K562 (cell line): Measurements from ENCODE around the gene MAGI2. TPM values are rescaled to one million over a fixed set of nuclear protein-coding genes. Genes with fewer than 3 reads are reported as not detected.

Experiments
- ATAC-seq: fragments of 200-7000 bp; cut with Tn5 transposase; 3 replicates; pipeline ENCODE4 v1.9.1; 2020; ENCODE audit warnings: moderate library complexity
- BruUV-seq: library from RNA; stranded (reverse); fragments of 400-500 nt; replicated peaks from 2 replicates; lab custom pipeline; 2021; lab: Mats Ljungman, UMichigan
- CTCF ChIA-PET: fragments of 300-600 bp; formaldehyde crosslinking; extraction: SDS; loops from one replicate; lab custom pipeline; 2021; ENCODE audit warnings: low intra/inter-chr PET ratio; lab: Yijun Ruan, JAX
- POLR2A ChIA-PET: fragments of 300-600, 350-650 bp; sonication (Branson Sonifier 250); formaldehyde crosslinking; extraction: SDS; loops from one replicate; lab custom pipeline; 2021; ENCODE audit warnings: antibody characterized with exemption, inconsistent platforms; lab: Yijun Ruan, JAX
- DNase-seq, 4 experiments: peaks; one replicate each; pipeline versions ENCODE4 v3.0.0 to v3.0.0-alpha.2; 2011 to 2018; ENCODE audit warnings: low spot score in 3 of 4, mixed read lengths in 3 of 4; ENCODE audit errors: extremely low read depth in 1 of 4
- FAIRE-seq: peaks from 2 replicates; lab custom pipeline; 2011; peaks lifted over from hg19 to GRCh38; lab: Jason Lieb, UNC
- H2AFZ ChIP-seq: 2 replicates; pipeline ENCODE4 v1.6.0; 2011; ENCODE audit warnings: low read depth, low read length, control low read depth, inconsistent platforms
- H3K27ac ChIP-seq: fragments of 200-600 bp; 3 replicates; pipeline ENCODE4 v1.8.0; 2011; ENCODE audit warnings: low read depth, mild to moderate bottlenecking, control low read depth, inconsistent platforms, low read length, moderate library complexity, mixed read lengths; ENCODE audit errors: extremely low read depth
- H3K27me3 ChIP-seq, 2 experiments: fragments of 300-600 bp in 1 of 2; 2 replicates in 1 of 2; 3 replicates in 1 of 2; pipeline versions ENCODE4 v1.6.0 to v1.8.0; 2011; ENCODE audit warnings: inconsistent platforms in 2 of 2, low read length in 2 of 2, mild to moderate bottlenecking in 1 of 2, mixed read lengths in 1 of 2, moderate library complexity in 1 of 2; ENCODE audit not compliant: control insufficient read depth in 2 of 2, insufficient read depth in 2 of 2
- H3K36me3 ChIP-seq: fragments of 300-600 bp; 3 replicates; pipeline ENCODE4 v1.8.0; 2011; ENCODE audit warnings: mild to moderate bottlenecking, low read length, inconsistent platforms; ENCODE audit not compliant: control insufficient read depth, insufficient read depth
- H3K4me1 ChIP-seq, 2 experiments: fragments of 200-600 bp in 1 of 2; replicated peaks in 1 of 2; 2 replicates in 1 of 2; 3 replicates in 1 of 2; pipeline versions ENCODE4 v1.5.1 to v1.8.0; 2011; ENCODE audit warnings: inconsistent platforms in 2 of 2, low read length in 2 of 2, mild to moderate bottlenecking in 1 of 2, mixed read lengths in 1 of 2, moderate library complexity in 1 of 2; ENCODE audit not compliant: control insufficient read depth in 2 of 2, insufficient read depth in 2 of 2
- H3K4me2 ChIP-seq: 2 replicates; pipeline ENCODE4 v1.6.1; 2011; ENCODE audit warnings: low read length, control low read depth, inconsistent platforms, mixed read lengths; ENCODE audit not compliant: insufficient read depth
- H3K4me3 ChIP-seq: fragments of 200-600 bp; sonication (generic), shearing (Covaris generic); 2 replicates; pipeline ENCODE4 v1.5.1; 2016; ENCODE audit warnings: control low read depth, inconsistent platforms
- H3K79me2 ChIP-seq: fragments of 200-600 bp; 3 replicates; pipeline ENCODE4 v1.8.0; 2011; ENCODE audit warnings: low read length, inconsistent platforms; ENCODE audit not compliant: control insufficient read depth, insufficient read depth
- H3K9ac ChIP-seq, 2 experiments: 2 replicates each; pipeline versions ENCODE4 v1.6.0 to v1.6.1; 2011; ENCODE audit warnings: low read depth in 2 of 2, low read length in 2 of 2, control low read depth in 1 of 2, inconsistent platforms in 1 of 2, mild to moderate bottlenecking in 1 of 2, mixed read lengths in 1 of 2; ENCODE audit not compliant: insufficient read depth in 1 of 2
- H3K9me1 ChIP-seq: one replicate; pipeline ENCODE4 v1.6.0; 2011; ENCODE audit warnings: inconsistent platforms, mild to moderate bottlenecking, low read length, moderate library complexity; ENCODE audit not compliant: control insufficient read depth, insufficient read depth
- H3K9me3 ChIP-seq: replicated peaks from 2 replicates; pipeline ENCODE4 v1.5.1; 2011; ENCODE audit warnings: low read depth, low read length, inconsistent platforms; ENCODE audit not compliant: control insufficient read depth, insufficient read depth
- H4K20me1 ChIP-seq: replicated peaks from 2 replicates; pipeline ENCODE4 v1.6.1; 2011; ENCODE audit warnings: low read length, inconsistent platforms, mixed read lengths; ENCODE audit not compliant: control insufficient read depth, insufficient read depth
- DNMT1 ChIP-seq: fragments of 450-650 bp; IDR thresholded peaks from 2 replicates; pipeline ENCODE4 v1.6.1; 2016; ENCODE audit warnings: antibody characterized with exemption, mild to moderate bottlenecking
- FOXJ2 ChIP-seq: fragments of 200-800 bp; sonication (Bioruptor generic); IDR thresholded peaks from 2 replicates; pipeline ENCODE4 v1.6.1; 2016; ENCODE audit warnings: missing genetic modification characterization, missing compliant biosample characterization
- KAT7 ChIP-seq: sonication (generic); formaldehyde crosslinking; IDR thresholded peaks from 2 replicates; pipeline ENCODE4 v1.8.0; 2022; ENCODE audit warnings: missing genetic modification reagents, mild to moderate bottlenecking, borderline replicate concordance
- KDM2B ChIP-seq: fragments of 250-450 bp; sonication (Bioruptor Pico); IDR thresholded peaks from 2 replicates; pipeline ENCODE4 v1.8.0; 2021; ENCODE audit warnings: mild to moderate bottlenecking, moderate library complexity
- KDM4B ChIP-seq, 2 experiments: fragments of 450-650 bp in 1 of 2; sonication (generic) in 1 of 2; IDR thresholded peaks; 2 replicates each; pipeline ENCODE4 v1.6.1; 2016 to 2017; ENCODE audit warnings: borderline replicate concordance in 2 of 2, antibody characterized with exemption in 1 of 2, low read depth in 1 of 2, mild to moderate bottlenecking in 1 of 2
- MAZ ChIP-seq, 2 experiments: fragments of 450-650 bp in 1 of 2; sonication (generic) in 1 of 2; formaldehyde crosslinking; IDR thresholded peaks in 1 of 2; conservative IDR thresholded peaks in 1 of 2; 2 replicates each; pipeline versions ENCODE4 v1.4.0 to v1.5.0; 2020; ENCODE audit warnings: mild to moderate bottlenecking in 1 of 2, missing genetic modification reagents in 1 of 2
- MIER1 ChIP-seq: fragments of 450-650 bp; IDR thresholded peaks from 2 replicates; pipeline ENCODE4 v1.6.1; 2016; ENCODE audit warnings: antibody characterized with exemption, mild to moderate bottlenecking, low read depth
- SFPQ ChIP-seq: fragments of 200-400 bp; formaldehyde crosslinking; IDR thresholded peaks from 2 replicates; pipeline ENCODE4 v1.6.1; 2017; ENCODE audit warnings: mild to moderate bottlenecking, low read depth, low read length, moderate library complexity
- ZNF146 ChIP-seq: IDR thresholded peaks from one replicate; pipeline ENCODE4 v1.6.1; 2018; ENCODE audit warnings: missing compliant biosample characterization; ENCODE audit not compliant: unreplicated experiment
- ZNF165 ChIP-seq: fragments of 250-450 bp; sonication (Bioruptor Pico); IDR thresholded peaks from 2 replicates; pipeline ENCODE4 v1.4.0; 2020; ENCODE audit warnings: borderline replicate concordance
- WGBS: fragments of 100-300 bp; shearing (Covaris generic); methylation state at CpG from one replicate; pipeline ENCODE4 v1.1.6; 2016; ENCODE audit warnings: low coverage, mixed read lengths; ENCODE audit not compliant: insufficient coverage; ENCODE audit errors: missing lambda C conversion rate; 5-methylcytosine and 5-hydroxymethylcytosine counted together
- in situ Hi-C: fragments of 300-500 bp; cut with MboI; formaldehyde crosslinking; loops from 4 replicates; pipeline ENCODE4 v1.15.0; 2018; ENCODE audit warnings: inconsistent platforms, mixed read lengths
- intact Hi-C: fragments of 100-400 bp; cut with micrococcal nuclease; formaldehyde crosslinking; loops from 2 replicates; pipeline ENCODE4 v1.14.2; 2022
- polyA plus RNA-seq, 8 experiments: library from polyadenylated mRNA; depleted of rRNA in 4 of 8; stranded (reverse) in 5 of 8; unstranded in 3 of 8; fragments of >200 nt; fragmentation: Nextera tagmentation in 2 of 8; fragmentation: Illumina TruSeq in 1 of 8; extraction: Ambion mirVana in 2 of 8; extraction: Trizol in 1 of 8; gene quantifications; 2 replicates each; pipeline versions ENCODE4 v1.2.1 to v1.2.3, GENCODE V29; 2011 to 2014; ENCODE audit warnings: inconsistent platforms in 1 of 8, missing spikeins in 1 of 8
- total RNA-seq, 7 experiments: library from RNA; depleted of rRNA in 6 of 7; stranded (reverse); fragments of >200 nt in 6 of 7; fragmentation: Illumina TruSeq in 2 of 7; extraction: Trizol in 2 of 7; gene quantifications; 2 replicates each; pipeline versions ENCODE4 v1.2.1 to v1.2.3, GENCODE V29; 2011 to 2021; ENCODE audit warnings: low replicate concordance in 1 of 7
- TF ChIP-seq, protein P1 (sequence below): sonication (generic); formaldehyde crosslinking; IDR thresholded peaks from 2 replicates; pipeline ENCODE4 v1.8.0; 2023; ENCODE audit warnings: mild to moderate bottlenecking, missing genetic modification reagents

The MAGI2 gene
- total and polyA plus RNA-seq, 9 of the 15 experiments (the other 6 are each of a cell fraction or from before 2014, with no cell fraction given), result 0.27 to 1.4 (median 0.70) TPM

DNA sequence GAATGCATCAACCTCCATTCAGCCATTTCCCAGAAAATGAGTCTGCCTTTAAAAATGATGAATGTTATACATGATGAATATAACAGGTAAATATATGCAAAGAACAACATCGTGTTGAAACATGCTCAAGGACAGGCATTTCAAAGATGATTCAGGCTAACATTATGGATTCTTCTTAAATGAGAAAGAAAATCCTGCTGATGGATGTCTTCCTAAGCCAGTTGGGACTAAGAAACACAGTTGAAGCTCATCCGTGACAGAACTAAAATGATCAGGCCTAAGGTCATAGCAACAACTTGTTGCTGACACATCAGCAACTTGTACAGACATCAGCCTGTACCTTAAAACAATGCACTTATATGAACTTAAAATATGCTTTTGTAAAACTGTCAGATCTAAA is 267.9 kb downstream of the MAGI2 start:
- Histone ChIP-seq H3K36me3 (no peaks in the 10 kb centered on the region), H4K20me1 (no peaks in the 10 kb centered on the region), H3K9ac (no peak overlapping the region), H3K9me3 (no peaks in the 10 kb centered on the region), H3K4me1 (no peaks in the 10 kb centered on the region), H3K4me3 (no peak overlapping the region), H3K4me2 (no peak overlapping the region), H2AFZ (no peak overlapping the region), H3K9me1 (no peaks in the 10 kb centered on the region), H3K27me3 (no peaks in the 10 kb centered on the region), H3K79me2 (no peaks in the 10 kb centered on the region), H3K27ac (no peak overlapping the region)
- CTCF ChIA-PET, result no interaction called here
- BruUV-seq, result no TSS peak
- intact Hi-C loops, result no loop called here
- no peak for FAIRE-seq
- WGBS, result 5% methylated on average over 2 of the region's 2 CpGs
- POLR2A ChIA-PET, result interaction anchor here (0.5 kb wide), 1 partner anchor 13 kb away, joined by 3 read pairs; no protein-coding TSS in a partner anchor
- in situ Hi-C loops, result no loop called here
- ATAC-seq, result no peak
- TF ChIP-seq ZNF146 (CRISPR knock-in tag) (no peak), MIER1 (no peak), KDM4B (IDR thresholded peaks at IDR 0.05; ENCODE audit: borderline replicate concordance in 2 of 2, low read depth in 1 of 2) (no peak), MAZ (CRISPR knock-in tag; conservative IDR thresholded peaks at IDR 0.05 in 1 of 2, IDR thresholded peaks at IDR 0.05 in 1 of 2) (no peak), DNMT1 (no peak), FOXJ2 (tag) (no peak), ZNF165 (CRISPR knock-in tag) (no peak), KAT7 (CRISPR knock-in tag) (no peak), KDM2B (CRISPR knock-in tag) (no peak), SFPQ (no peak)
- TF ChIP-seq, protein P1, sequence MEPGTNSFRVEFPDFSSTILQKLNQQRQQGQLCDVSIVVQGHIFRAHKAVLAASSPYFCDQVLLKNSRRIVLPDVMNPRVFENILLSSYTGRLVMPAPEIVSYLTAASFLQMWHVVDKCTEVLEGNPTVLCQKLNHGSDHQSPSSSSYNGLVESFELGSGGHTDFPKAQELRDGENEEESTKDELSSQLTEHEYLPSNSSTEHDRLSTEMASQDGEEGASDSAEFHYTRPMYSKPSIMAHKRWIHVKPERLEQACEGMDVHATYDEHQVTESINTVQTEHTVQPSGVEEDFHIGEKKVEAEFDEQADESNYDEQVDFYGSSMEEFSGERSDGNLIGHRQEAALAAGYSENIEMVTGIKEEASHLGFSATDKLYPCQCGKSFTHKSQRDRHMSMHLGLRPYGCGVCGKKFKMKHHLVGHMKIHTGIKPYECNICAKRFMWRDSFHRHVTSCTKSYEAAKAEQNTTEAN (CRISPR knock-in tag), result no peak
- DNase-seq, result no peak
